Germinal center (tissue), 1 donor: ENCODE data around the gene DNER.

Experiments used
- DNase-seq: peaks from one replicate; pipeline ENCODE4 v3.0.0; 2012; ENCODE audit warnings: mixed read lengths, low spot score

Gene DNER

DNA sequence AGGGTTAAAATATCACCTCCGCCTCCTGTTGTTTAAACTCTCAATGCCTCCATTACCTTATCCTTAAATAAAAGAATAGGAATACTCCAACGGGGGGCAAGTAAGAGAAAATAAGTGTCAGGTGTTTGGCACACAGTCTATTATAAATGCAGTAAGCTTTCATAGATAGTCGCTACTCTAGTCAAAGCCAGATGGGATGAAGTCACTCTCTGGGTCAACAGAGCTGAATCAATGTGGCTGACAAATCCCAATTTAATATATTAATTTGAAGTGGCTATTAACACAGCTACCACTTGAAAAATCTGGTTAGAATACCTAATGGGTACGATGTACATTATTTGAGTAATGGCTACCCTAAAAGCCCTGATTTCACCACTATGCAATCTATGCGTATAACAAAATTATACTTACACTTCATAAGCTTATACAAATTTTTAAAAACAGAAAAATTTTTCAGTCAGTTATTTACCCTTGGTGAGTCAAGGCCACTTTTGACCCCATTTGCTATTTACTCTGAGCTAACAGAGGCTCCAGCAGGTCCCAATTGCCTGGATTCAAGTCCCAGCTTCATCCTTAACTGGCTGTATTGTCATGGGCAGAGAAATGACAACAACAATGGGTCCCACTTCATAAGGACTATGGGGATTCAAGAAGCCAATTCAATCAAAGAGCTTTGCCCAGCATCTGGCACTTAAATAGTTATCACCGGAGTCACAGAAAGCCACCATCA lies 275.8 kb downstream of the DNER start:
- DNase-seq, result no peak

DNA sequence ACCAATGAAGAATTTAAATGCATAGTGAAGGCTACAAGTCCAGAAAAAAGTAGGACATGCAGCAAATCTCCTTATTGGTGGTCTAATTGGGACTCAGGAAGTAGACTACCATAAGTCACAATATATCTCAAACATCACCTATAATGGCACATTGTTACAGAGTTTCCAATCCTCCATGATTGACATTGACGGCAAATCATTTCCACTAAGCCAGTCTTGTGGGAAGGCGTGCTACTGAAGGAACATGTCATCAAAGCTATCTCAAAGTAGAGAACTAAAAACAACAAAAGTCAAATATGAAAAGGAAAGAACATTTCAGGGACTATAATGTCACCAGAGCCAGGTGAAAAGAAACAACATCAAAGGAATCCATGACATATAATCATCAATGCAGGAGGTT lies 276.9 kb downstream of the DNER start:
- no peak for DNase-seq

DNA sequence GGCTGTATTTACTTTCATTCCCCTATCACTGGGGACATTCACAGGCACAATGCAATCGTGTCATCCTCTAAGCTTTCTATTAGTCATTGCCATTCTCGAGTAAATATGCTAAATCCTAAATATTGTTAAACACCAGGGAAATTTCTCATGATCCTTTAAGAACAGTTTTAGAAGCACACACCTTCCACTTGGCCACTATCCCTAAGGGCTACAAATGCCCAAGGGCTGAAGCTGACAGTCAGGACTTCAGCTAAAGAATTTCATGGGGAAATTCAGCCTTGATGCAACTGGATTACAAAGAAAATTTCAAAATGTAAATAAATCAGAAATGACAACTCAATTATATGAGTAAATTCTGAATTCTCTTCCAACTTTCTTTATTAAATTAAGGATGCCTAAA lies 280.2 kb downstream of the DNER start:
- no peak for DNase-seq

- DNase-seq, result no peak
Observed at GRCh38 chr2:229433351-229433750, 281.0 kb downstream of the DNER start.

GRCh38 chr2:229431327-229431954 lies 282.9 kb downstream of the DNER start:
- DNase-seq, result peak; percentile 10

DNA sequence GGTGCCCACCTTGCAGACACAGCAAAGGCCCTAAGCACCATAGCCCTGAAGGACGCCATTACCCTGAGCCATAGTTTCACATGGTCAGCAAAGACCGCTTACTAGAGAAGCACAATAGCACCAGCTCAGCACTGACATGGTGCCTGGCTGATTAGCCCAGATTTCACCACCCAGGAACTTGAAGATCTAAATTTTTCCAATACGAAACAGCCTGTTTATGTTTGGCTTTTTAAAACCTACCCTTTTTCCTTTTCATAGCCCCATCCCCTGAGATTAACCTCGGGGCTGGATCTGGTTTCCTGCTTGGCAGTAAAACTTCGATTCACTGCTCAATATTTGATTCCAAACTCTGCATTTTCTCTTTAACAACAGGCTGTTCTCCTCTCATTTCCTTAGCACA lies 284.8 kb downstream of the DNER start:
- DNase-seq, result no peak

DNA sequence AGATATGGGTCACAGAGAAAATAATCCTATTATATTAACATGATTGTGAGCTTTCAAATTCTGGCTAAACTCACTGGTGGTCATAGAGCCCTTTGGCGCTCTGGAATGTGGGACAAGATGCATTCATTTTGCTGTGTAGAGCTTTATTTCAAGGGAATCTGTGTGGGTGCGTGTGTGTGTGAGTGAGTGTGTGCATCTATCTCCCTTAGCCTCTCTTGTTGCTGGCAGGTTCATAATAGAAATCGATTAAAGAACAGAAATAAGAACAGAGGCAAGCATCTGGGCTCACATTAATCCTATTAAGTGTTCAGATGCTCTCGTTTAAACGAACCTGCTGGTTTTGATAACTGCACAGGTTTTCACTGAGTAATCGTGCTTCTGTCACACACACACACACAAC lies 287.9 kb downstream of the DNER start:
- DNase-seq, result no peak

DNA sequence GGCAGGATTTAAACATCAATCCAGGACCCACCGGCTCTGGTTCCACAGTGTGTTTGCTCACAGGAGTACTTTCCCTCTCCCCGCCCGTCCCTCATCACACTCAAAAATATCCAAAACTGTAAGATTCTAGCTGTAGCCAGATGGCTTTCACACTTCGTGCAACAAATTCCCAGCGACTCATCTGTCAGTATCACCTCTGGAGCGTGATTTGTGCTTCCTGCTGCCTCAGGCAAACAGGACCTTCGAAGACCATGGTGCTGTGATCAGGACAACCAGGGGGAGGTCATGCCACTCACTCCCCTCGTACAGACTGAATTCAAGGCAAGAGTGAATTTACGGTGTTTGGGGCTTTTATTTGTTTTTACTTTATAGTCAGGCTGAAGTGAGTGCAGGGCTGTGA lies 288.8 kb downstream of the DNER start:
- DNase-seq, result no peak

- no peak for DNase-seq
Observed at GRCh38 chr2:229422063-229422462, 292.3 kb downstream of the DNER start.

GRCh38 chr2:229419158-229419557 lies 295.2 kb downstream of the DNER start:
- DNase-seq, result no peak

DNA sequence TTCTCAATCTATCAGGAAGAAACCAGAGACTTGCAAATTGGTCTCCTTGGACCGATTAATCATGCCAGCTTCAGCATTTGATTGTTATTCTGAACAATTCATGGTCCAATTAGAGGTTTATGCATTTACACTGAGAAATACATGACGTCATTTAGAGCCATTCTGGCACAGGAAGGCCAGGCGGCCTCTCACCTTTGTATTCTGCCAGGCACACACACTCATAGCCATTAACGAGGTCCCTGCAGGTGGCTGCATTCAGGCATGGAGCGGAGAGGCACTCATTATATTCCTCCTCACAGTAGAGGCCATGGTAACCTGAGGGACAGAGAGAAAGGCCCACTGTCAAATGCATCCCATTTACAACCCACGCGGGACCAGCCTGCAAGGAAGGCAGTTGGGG lies 296.4 kb downstream of the DNER start:
- no peak for DNase-seq

- no peak for DNase-seq
Observed at GRCh38 chr2:229417176-229417575, 297.2 kb downstream of the DNER start.

GRCh38 chr2:229416116-229416694 lies 298.1 kb downstream of the DNER start:
- DNase-seq, result peak; percentile 24

- no peak for DNase-seq
Observed at GRCh38 chr2:229414631-229415030, 299.7 kb downstream of the DNER start.

- DNase-seq, result no peak
Observed at GRCh38 chr2:229412686-229413085, 301.7 kb downstream of the DNER start.

- no peak for DNase-seq
Observed at GRCh38 chr2:229410946-229411345, 303.4 kb downstream of the DNER start.

GRCh38 chr2:229410264-229410663 lies 304.1 kb downstream of the DNER start:
- no peak for DNase-seq

DNA sequence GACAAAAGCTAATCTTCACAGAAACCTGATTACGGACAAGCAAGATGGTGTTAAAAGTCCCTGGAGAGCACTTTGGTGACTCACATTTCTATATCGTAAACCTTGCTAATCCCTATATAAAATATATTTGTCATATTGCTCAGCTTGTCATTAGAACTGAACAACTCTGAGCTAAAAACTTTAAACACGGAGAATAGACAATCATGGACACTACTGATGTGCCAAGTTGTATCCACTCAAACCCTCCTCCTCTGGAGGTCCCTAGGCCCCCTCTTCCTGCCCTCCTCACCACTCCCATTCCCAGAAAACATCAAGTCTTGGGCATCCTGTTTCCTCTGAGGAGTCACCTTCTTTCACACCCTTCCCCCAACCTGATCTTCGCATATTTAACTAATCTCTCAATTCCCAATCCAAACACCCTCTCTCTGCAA lies 304.6 kb downstream of the DNER start:
- DNase-seq, result no peak

DNA sequence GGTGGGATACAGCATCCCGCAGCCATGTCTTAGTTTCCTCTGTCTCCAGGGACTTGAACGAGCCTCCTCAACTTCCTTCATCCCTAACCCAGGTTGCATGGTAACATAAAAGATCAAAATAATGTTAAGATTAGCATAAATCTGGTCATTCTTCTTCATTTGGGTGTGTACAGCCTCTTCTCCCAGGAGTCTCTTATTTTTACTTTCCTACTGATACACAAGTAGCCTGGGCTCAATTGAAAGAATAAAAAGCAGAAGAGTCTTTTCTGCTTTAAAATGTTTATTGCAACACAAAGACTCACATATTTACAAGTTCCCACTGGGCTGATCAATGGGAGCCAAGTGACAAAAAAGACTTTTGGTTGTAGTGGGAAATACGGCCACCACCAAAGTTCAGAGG lies 305.4 kb downstream of the DNER start:
- no peak for DNase-seq

DNA sequence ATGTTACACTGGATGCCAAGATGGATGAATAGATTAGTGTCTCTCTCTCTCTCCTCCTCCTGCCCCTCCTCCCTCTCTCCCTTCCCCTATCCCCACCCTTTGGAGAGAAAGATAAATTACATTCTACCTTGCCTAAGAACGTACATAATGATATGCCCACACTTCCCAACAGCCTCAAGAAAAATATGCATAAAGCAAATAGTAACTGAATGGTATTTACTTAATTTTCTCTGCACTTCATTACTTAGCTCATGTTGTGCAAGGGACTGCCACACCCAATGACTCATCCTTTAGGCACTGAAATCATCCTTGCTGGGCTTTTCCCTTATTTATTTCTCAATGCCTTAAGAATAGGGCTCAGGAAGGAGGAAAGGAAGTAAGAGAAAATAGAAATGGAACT lies 306.0 kb downstream of the DNER start:
- DNase-seq, result no peak

DNA sequence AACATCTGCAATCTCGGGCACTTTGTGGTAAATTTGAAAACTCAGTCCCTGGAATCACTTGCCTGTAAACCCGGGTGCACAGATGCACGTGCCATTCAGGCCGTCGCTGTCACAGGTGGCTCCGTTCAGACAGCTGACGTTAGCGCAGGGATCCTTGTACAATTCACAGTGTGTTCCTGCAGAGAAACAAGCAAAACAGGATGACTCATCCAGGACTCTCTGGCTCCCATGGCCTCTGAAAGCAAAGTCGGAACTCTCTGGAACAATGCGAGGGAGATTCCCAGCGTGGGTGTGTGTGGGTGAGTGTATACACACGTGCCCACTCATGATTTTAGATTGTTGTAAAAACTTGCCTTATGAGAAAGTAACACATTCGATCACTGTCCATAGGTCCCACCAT lies 307.2 kb downstream of the DNER start:
- DNase-seq, result no peak

DNA sequence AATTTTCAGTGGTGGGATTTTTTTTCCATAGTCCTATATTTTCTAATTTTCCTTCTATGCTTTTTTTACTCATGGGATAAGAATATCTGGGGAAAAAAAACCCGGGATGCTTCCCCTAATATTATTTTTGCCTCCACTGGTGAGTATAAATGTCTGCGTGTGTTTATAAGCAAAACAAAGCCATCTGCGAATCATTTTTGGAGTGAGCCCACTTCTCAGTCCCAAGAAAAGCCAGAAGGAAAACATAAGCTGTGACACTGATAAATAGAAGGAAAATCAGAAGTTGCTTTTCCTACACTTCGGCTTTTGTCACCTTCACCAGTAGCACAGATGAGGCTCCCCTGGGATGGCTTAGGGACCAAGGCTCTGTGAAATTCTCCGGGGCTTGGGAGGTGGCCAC lies 308.6 kb downstream of the DNER start:
- no peak for DNase-seq

GRCh38 chr2:229403296-229403695 lies 311.1 kb downstream of the DNER start:
- DNase-seq, result no peak
